WI38 (cell line): ENCODE results near the gene RAB10.
"Not testable (repeated sequence)": the region's sequence is repeated elsewhere in the genome, so short reads cannot be mapped to it uniquely, and the experiment has no call there.

Source experiments
- H3K4me3 ChIP-seq: 2 replicates; pipeline ENCODE4 v1.5.1; 2011; ENCODE audit warnings: low read depth, mild to moderate bottlenecking, control low read depth, low read length
- TF ChIP-seq, protein P1 (sequence below): IDR thresholded peaks from 2 replicates; pipeline ENCODE4 v1.5.1; 2012; ENCODE audit warnings: low read depth, mild to moderate bottlenecking, control low read depth, low read length

RAB10 gene

DNA sequence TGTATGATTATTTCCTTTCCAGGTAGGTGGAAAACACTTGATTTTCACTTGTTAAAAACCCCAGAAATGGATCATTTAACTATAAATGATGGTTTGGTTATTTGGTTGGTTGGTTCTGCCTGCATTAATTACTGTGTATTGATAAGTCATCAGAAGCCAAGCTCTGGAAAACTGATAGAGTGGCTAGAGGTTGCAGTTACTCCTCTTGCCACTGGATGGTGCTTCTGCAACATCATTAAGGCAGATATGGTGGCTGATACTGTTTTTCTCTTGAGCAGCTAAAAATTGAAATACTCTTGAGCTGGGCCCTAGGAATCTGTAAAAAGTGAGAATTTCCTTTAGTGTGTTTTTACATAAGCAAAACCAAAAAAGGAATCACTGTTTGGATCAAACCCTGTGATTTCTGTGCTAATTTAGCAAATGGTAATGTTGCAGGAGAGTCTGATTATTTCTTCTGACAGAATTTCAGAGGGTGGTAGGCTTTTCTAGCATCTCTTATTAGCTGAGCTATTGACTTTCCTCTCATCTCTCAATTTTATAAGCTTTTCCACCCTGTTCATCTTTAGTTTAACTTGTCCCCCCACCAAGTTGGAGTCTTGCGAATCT, 54.3 kb downstream of the RAB10 start:
- TF ChIP-seq, protein P1, sequence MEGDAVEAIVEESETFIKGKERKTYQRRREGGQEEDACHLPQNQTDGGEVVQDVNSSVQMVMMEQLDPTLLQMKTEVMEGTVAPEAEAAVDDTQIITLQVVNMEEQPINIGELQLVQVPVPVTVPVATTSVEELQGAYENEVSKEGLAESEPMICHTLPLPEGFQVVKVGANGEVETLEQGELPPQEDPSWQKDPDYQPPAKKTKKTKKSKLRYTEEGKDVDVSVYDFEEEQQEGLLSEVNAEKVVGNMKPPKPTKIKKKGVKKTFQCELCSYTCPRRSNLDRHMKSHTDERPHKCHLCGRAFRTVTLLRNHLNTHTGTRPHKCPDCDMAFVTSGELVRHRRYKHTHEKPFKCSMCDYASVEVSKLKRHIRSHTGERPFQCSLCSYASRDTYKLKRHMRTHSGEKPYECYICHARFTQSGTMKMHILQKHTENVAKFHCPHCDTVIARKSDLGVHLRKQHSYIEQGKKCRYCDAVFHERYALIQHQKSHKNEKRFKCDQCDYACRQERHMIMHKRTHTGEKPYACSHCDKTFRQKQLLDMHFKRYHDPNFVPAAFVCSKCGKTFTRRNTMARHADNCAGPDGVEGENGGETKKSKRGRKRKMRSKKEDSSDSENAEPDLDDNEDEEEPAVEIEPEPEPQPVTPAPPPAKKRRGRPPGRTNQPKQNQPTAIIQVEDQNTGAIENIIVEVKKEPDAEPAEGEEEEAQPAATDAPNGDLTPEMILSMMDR, result peak; percentile 60
- no peak overlapping the region for H3K4me3 ChIP-seq

- H3K4me3 ChIP-seq, result not testable (repeated sequence)
These were observed 55.0 kb downstream of the RAB10 start for GRCh38 chr2:26088931-26089330.

- no peak overlapping the region for H3K4me3 ChIP-seq
- TF ChIP-seq, protein P1, result no peak
These were observed 55.5 kb downstream of the RAB10 start for GRCh38 chr2:26089337-26089736.

DNA sequence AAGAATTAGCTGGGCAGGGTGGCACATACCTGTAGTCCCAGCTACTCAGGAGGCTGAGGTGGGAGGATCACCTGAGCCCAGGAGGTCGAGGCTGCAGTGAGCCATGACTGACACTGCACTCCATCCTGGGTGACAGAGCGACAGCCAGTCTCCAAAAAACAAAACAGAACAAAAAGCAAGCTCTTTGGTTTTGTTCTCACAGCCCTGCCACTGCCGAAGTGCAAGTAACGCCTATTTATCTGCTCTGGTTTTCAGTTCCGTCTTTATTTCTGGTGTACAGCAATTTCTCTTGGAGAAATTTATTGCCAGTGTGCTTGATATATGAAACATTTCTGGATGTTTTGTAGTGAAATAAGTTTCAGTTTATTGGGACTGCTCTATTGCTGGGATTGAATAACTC, 61.9 kb downstream of the RAB10 start:
- TF ChIP-seq, protein P1, result no peak
- no peak overlapping the region for H3K4me3 ChIP-seq

DNA sequence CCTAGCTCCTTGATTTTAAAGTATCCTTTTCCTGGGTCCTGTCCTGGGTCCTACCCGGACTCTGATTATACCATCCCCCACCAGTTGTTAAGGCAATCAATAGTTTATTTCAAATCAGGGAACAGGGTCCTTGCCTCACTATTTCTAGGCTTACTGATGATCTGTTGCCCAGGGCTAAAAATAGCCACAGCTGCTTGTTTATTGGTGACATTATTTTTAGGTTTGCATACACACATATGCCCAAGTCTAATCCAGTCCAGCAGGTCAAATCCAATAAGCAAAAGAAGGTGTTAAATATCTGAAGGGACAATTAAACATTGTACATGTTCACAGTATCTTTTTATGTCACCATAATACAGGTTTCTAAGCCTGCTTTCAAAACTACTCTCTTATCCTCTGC, 66.0 kb downstream of the RAB10 start:
- no peak overlapping the region for H3K4me3 ChIP-seq
- TF ChIP-seq, protein P1, result no peak

GRCh38 chr2:26100384-26100783, 66.5 kb downstream of the RAB10 start:
- TF ChIP-seq, protein P1, result no peak

GRCh38 chr2:26103752-26104151, 69.9 kb downstream of the RAB10 start:
- no peak overlapping the region for H3K4me3 ChIP-seq
- TF ChIP-seq, protein P1, result no peak

More at GRCh38 chr2:26100384-26100783, 66.5 kb downstream of the RAB10 start:
- H3K4me3 ChIP-seq, result no peak overlapping the region

DNA sequence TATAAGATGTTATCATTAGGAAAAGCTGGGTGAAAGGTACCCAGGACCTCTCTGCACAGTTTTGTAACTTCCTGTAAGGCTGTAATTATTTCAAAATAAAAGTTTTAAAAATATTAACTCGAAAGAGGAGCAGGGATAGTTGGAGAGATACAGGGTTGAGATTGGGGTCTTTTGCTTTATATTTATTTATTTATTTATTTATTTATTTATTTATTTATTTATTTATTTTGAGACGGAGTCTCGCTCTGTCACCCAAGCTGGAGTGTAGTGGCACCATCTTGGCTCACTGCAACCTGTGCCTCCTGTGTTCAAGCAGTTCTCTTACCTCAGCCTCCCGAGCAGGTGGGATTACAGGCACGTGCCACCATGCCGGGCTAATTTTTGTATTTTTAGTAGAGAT, 74.8 kb downstream of the RAB10 start:
- H3K4me3 ChIP-seq, result not testable (repeated sequence)

- TF ChIP-seq, protein P1, result no peak
- H3K4me3 ChIP-seq, result no peak overlapping the region
These were observed 78.3 kb downstream of the RAB10 start for GRCh38 chr2:26112201-26112600.
